HCT116 (cell line): ENCODE measurements around the gene FLNB. TPM values are rescaled to one million over a fixed set of nuclear protein-coding genes. Genes with fewer than 3 reads are reported as not detected.

Experiments
- ATAC-seq: fragments of 200-7000 bp; cut with Tn5 transposase; 2 replicates; pipeline ENCODE4 v1.9.1; 2020; ENCODE audit warnings: mild to moderate bottlenecking, moderate library complexity
- BruUV-seq: library from RNA; stranded (reverse); fragments of 400-500 nt; replicated peaks from 2 replicates; lab custom pipeline; 2021; lab: Mats Ljungman, UMichigan
- CTCF ChIA-PET: fragments of 300-600 bp; sonication (Branson Sonifier 250); formaldehyde crosslinking; loops from one replicate; lab custom pipeline; 2021; ENCODE audit warnings: antibody characterized with exemption; lab: Charles Lee
- POLR2A ChIA-PET: fragments of 300-600, 350-600 bp; sonication (Branson Sonifier 250); formaldehyde crosslinking; loops from one replicate; lab custom pipeline; 2021; ENCODE audit warnings: antibody characterized with exemption; lab: Charles Lee
- RAD21 ChIA-PET, 2 experiments: fragments of 300-600 bp; sonication (Branson Sonifier 250); formaldehyde crosslinking; loops; one replicate each; lab custom pipeline; 2023; ENCODE audit warnings: low total read pairs in 2 of 2; ENCODE audit not compliant: uncharacterized antibody in 2 of 2, unreplicated experiment in 2 of 2, low non-redundant PET in 1 of 2; lab: Charles Lee
- DNase-seq: peaks from one replicate; pipeline ENCODE4 v3.0.0-alpha.2; 2010; ENCODE audit warnings: low read depth, low spot score
- H2AFZ ChIP-seq: fragments of 200-600 bp; shearing (Covaris generic), sonication (generic); 2 replicates; pipeline ENCODE4 v1.6.1; 2017; ENCODE audit warnings: low read depth, mixed run types, mixed read lengths, antibody characterized with exemption, low read length; ENCODE audit not compliant: poor library complexity, severe bottlenecking
- H3K27ac ChIP-seq: 2 replicates; pipeline ENCODE4 v1.5.1; 2012; ENCODE audit warnings: low read depth, low read length
- H3K27me3 ChIP-seq: fragments of 200-600 bp; sonication (generic); 2 replicates; pipeline ENCODE4 v1.6.1; 2016; ENCODE audit warnings: mixed run types, low read length, mixed read lengths; ENCODE audit not compliant: insufficient read depth
- H3K36me3 ChIP-seq, 2 experiments: fragments of 200-500 bp in 1 of 2; fragments of 200-600 bp in 1 of 2; sonication (Bioruptor generic) in 1 of 2; sonication (generic) in 1 of 2; 2 replicates each; pipeline versions ENCODE4 v1.5.1 to v1.6.1; 2014 to 2016; ENCODE audit warnings: low read length in 2 of 2, inconsistent platforms in 1 of 2, mixed read lengths in 1 of 2, mixed run types in 1 of 2; ENCODE audit not compliant: insufficient read depth in 2 of 2, control insufficient read depth in 1 of 2
- H3K4me1 ChIP-seq, 2 experiments: fragments of 200-600 bp in 1 of 2; sonication (generic) in 1 of 2; 2 replicates each; pipeline versions ENCODE4 v1.5.1 to v1.6.1; 2012 to 2017; ENCODE audit warnings: low read length in 2 of 2, inconsistent platforms in 1 of 2, mild to moderate bottlenecking in 1 of 2, mixed read lengths in 1 of 2, mixed run types in 1 of 2, moderate library complexity in 1 of 2; ENCODE audit not compliant: insufficient read depth in 2 of 2, control insufficient read depth in 1 of 2
- H3K4me2 ChIP-seq: fragments of 200-600 bp; sonication (generic); 2 replicates; pipeline ENCODE4 v1.6.1; 2017; ENCODE audit warnings: mixed run types, low read length, mixed read lengths
- H3K4me3 ChIP-seq, 2 experiments: fragments of 200-600 bp in 1 of 2; sonication (generic) in 1 of 2; replicated peaks in 1 of 2; 2 replicates each; pipeline ENCODE4 v1.5.1; 2011 to 2016; ENCODE audit warnings: low read length in 2 of 2, control low read depth in 1 of 2, low read depth in 1 of 2, mild to moderate bottlenecking in 1 of 2, mixed read lengths in 1 of 2, mixed run types in 1 of 2
- H3K79me2 ChIP-seq: fragments of 200-600 bp; sonication (generic); 2 replicates; pipeline ENCODE4 v1.6.1; 2017; ENCODE audit warnings: mild to moderate bottlenecking, mixed run types, low read length, moderate library complexity, mixed read lengths; ENCODE audit not compliant: insufficient read depth
- H3K9ac ChIP-seq: fragments of 200-600 bp; sonication (generic); 2 replicates; pipeline ENCODE4 v1.6.1; 2016; ENCODE audit warnings: low read length, mixed read lengths
- H3K9me2 ChIP-seq: fragments of 200-600 bp; sonication (generic), shearing (Covaris generic); 2 replicates; pipeline ENCODE4 v1.6.1; 2017; ENCODE audit warnings: mixed run types, mild to moderate bottlenecking, moderate library complexity; ENCODE audit not compliant: insufficient read depth
- H3K9me3 ChIP-seq, 2 experiments: fragments of 200-500 bp in 1 of 2; fragments of 200-600 bp in 1 of 2; sonication (Bioruptor generic) in 1 of 2; sonication (generic) in 1 of 2; 2 replicates each; pipeline ENCODE4 v1.6.1; 2014 to 2017; ENCODE audit warnings: low read length in 2 of 2, mixed read lengths in 2 of 2, inconsistent platforms in 1 of 2, low read depth in 1 of 2, mild to moderate bottlenecking in 1 of 2, mixed run types in 1 of 2, moderate library complexity in 1 of 2; ENCODE audit not compliant: control insufficient read depth in 1 of 2, insufficient read depth in 1 of 2
- H4K20me1 ChIP-seq: fragments of 200-600 bp; sonication (generic), shearing (Covaris generic); 2 replicates; pipeline ENCODE4 v1.6.1; 2017; ENCODE audit warnings: mixed run types, mild to moderate bottlenecking, moderate library complexity; ENCODE audit not compliant: insufficient read depth
- CEBPB ChIP-seq: IDR thresholded peaks from 2 replicates; pipeline ENCODE4 v1.6.1; 2012; ENCODE audit warnings: low read depth
- EGR1 ChIP-seq: IDR thresholded peaks from 2 replicates; pipeline ENCODE4 v1.6.1; 2012; ENCODE audit warnings: low read depth
- FOSL1 ChIP-seq: IDR thresholded peaks from 2 replicates; pipeline ENCODE4 v1.6.1; 2012; ENCODE audit warnings: low read depth
- JUND ChIP-seq: IDR thresholded peaks from 2 replicates; pipeline ENCODE4 v1.6.1; 2012
- POLR2A ChIP-seq: IDR thresholded peaks from 2 replicates; pipeline ENCODE4 v1.7.0; 2011; ENCODE audit warnings: borderline replicate concordance; ENCODE audit not compliant: insufficient read depth, insufficient read length; ENCODE audit errors: extremely low read depth
- POLR2AphosphoS5 ChIP-seq: IDR thresholded peaks from 2 replicates; pipeline ENCODE4 v1.6.1; 2011; ENCODE audit warnings: mild to moderate bottlenecking, low read depth, low read length, moderate library complexity
- SP1 ChIP-seq: IDR thresholded peaks from 2 replicates; pipeline ENCODE4 v1.6.1; 2012; ENCODE audit warnings: low read depth
- SRF ChIP-seq: IDR thresholded peaks from 2 replicates; pipeline ENCODE4 v1.6.1; 2012; ENCODE audit warnings: low read depth
- YY1 ChIP-seq: IDR thresholded peaks from 2 replicates; pipeline ENCODE4 v1.6.1; 2011; ENCODE audit warnings: low read length, low read depth, moderate library complexity, mild to moderate bottlenecking; ENCODE audit not compliant: insufficient replicate concordance; ENCODE audit errors: extremely low read depth
- ZNF274 ChIP-seq: fragments of 200-500 bp; sonication (Bioruptor generic); IDR thresholded peaks from 2 replicates; pipeline ENCODE4 v1.6.1; 2014; ENCODE audit warnings: mild to moderate bottlenecking, low read depth, low read length, inconsistent platforms
- intact Hi-C: fragments of 100-400 bp; cut with micrococcal nuclease; formaldehyde crosslinking; loops from 2 replicates; pipeline ENCODE4 v1.10.0; 2022
- total RNA-seq: library from RNA; stranded (reverse); gene quantifications from one replicate; pipeline ENCODE4 v1.2.1, GENCODE V29; 2021; ENCODE audit not compliant: unreplicated experiment
- TF ChIP-seq, protein P1 (sequence below), 3 experiments: fragments of 200-600 bp in 1 of 3; sonication (generic) in 1 of 3; IDR thresholded peaks in 2 of 3; conservative IDR thresholded peaks in 1 of 3; 2 replicates each; pipeline ENCODE4 v1.5.1; 2012 to 2017; ENCODE audit warnings: low read depth in 2 of 3, low read length in 2 of 3, antibody characterized with exemption in 1 of 3, borderline replicate concordance in 1 of 3, control low read depth in 1 of 3, mild to moderate bottlenecking in 1 of 3, mixed read lengths in 1 of 3, mixed run types in 1 of 3, moderate library complexity in 1 of 3; ENCODE audit not compliant: insufficient read depth in 1 of 3
- TF ChIP-seq, protein P2 (sequence below): IDR thresholded peaks from 2 replicates; pipeline ENCODE4 v1.6.1; 2011; ENCODE audit warnings: mild to moderate bottlenecking, low read length, moderate library complexity; ENCODE audit not compliant: insufficient replicate concordance; ENCODE audit errors: extremely low read depth
- TF ChIP-seq, protein P3 (sequence below): IDR thresholded peaks from 2 replicates; pipeline ENCODE4 v1.6.1; 2012

Gene FLNB
- total RNA-seq, 1 experiment from 2014 or later = 116 TPM

DNA sequence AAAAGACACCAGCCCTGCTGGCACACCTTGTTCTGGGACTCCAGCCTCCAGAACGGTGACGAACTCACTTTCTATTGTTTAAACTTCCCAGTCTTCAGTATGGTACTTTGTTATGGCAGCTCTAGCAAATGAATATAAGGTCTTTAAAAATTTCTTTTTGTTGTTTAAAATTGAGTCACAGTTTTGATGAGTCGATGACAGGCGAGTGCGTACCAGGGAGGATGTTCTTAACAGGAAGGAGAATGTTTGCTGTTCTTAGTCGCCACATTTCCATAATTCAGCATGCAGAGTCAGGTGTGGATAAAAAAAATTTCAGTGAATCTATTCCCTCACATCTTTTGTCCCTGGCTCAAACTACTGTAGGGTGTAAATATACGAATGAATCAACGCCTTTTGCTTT is 190.1 kb downstream of the FLNB start:
- RAD21 ChIA-PET = no interaction called here
- DNase-seq = no peak
- ATAC-seq = no peak
- no peaks in the 10 kb centered on the region for H3K9me2 ChIP-seq
- intact Hi-C loops = no loop called here
- H2AFZ ChIP-seq = no peak overlapping the region
- H3K36me3 ChIP-seq = no peaks in the 10 kb centered on the region
- BruUV-seq = no TSS peak
- H3K9me3 ChIP-seq = no peaks in the 10 kb centered on the region
- no peak overlapping the region for H3K4me3 ChIP-seq
- POLR2A ChIA-PET = no interaction called here
- no peaks in the 10 kb centered on the region for H4K20me1 ChIP-seq
- H3K27ac ChIP-seq = no peak overlapping the region
- H3K79me2 ChIP-seq = no peaks in the 10 kb centered on the region
- TF ChIP-seq ZNF274 (no peak), JUND (no peak), SP1 (no peak), FOSL1 (no peak), POLR2A (no peak), POLR2AphosphoS5 (no peak)
- TF ChIP-seq, protein P1, sequence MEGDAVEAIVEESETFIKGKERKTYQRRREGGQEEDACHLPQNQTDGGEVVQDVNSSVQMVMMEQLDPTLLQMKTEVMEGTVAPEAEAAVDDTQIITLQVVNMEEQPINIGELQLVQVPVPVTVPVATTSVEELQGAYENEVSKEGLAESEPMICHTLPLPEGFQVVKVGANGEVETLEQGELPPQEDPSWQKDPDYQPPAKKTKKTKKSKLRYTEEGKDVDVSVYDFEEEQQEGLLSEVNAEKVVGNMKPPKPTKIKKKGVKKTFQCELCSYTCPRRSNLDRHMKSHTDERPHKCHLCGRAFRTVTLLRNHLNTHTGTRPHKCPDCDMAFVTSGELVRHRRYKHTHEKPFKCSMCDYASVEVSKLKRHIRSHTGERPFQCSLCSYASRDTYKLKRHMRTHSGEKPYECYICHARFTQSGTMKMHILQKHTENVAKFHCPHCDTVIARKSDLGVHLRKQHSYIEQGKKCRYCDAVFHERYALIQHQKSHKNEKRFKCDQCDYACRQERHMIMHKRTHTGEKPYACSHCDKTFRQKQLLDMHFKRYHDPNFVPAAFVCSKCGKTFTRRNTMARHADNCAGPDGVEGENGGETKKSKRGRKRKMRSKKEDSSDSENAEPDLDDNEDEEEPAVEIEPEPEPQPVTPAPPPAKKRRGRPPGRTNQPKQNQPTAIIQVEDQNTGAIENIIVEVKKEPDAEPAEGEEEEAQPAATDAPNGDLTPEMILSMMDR (IDR thresholded peaks at IDR 0.05 in 2 of 3, conservative IDR thresholded peaks at IDR 0.05 in 1 of 3; ENCODE audit: borderline replicate concordance in 1 of 3, insufficient read depth in 1 of 3, low read depth in 2 of 3, low read length in 2 of 3) = no peak
- TF ChIP-seq, all 23 proteins: peak for 0
- Histone ChIP-seq H3K9ac (no peak overlapping the region), H3K4me2 (no peak overlapping the region), H3K27me3 (no peaks in the 10 kb centered on the region), H3K4me1 (no peaks in the 10 kb centered on the region)
- CTCF ChIA-PET = no interaction called here

DNA sequence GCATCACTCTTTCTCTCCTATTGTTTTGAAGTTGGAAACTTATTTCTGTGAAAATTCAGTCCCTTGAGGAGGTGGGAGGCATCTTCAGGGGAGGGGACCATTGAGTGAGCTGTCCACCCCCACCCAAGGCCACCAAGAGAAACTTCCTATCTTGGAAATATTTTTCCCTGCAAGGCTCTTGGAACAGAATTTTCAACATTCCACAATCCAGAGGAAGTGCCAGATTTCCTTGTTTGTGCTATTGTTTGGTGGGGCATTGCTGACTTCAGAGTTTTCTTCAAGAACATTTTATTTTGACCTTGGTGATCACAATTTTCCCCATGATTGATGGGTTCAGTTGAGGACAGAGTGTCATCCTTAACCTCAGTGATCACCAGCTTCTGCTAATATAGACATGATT is 190.6 kb downstream of the FLNB start:
- Histone ChIP-seq H3K4me2 (no peak overlapping the region), H3K9me3 (no peaks in the 10 kb centered on the region), H3K36me3 (no peaks in the 10 kb centered on the region), H4K20me1 (no peaks in the 10 kb centered on the region), H3K4me3 (no peak overlapping the region), H3K79me2 (no peaks in the 10 kb centered on the region), H3K27me3 (no peaks in the 10 kb centered on the region), H3K27ac (no peak overlapping the region), H3K9ac (no peak overlapping the region), H3K9me2 (no peaks in the 10 kb centered on the region), H3K4me1 (no peaks in the 10 kb centered on the region), H2AFZ (no peak overlapping the region)
- DNase-seq (no peak), ATAC-seq (no peak)
- ChIA-PET POLR2A (no interaction called here), RAD21 (no interaction called here), CTCF (no interaction called here)
- intact Hi-C loops = no loop called here
- no TSS peak for BruUV-seq
- TF ChIP-seq SRF = no peak
- TF ChIP-seq, protein P2, sequence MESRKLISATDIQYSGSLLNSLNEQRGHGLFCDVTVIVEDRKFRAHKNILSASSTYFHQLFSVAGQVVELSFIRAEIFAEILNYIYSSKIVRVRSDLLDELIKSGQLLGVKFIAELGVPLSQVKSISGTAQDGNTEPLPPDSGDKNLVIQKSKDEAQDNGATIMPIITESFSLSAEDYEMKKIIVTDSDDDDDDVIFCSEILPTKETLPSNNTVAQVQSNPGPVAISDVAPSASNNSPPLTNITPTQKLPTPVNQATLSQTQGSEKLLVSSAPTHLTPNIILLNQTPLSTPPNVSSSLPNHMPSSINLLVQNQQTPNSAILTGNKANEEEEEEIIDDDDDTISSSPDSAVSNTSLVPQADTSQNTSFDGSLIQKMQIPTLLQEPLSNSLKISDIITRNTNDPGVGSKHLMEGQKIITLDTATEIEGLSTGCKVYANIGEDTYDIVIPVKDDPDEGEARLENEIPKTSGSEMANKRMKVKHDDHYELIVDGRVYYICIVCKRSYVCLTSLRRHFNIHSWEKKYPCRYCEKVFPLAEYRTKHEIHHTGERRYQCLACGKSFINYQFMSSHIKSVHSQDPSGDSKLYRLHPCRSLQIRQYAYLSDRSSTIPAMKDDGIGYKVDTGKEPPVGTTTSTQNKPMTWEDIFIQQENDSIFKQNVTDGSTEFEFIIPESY = no peak
- no peak for TF ChIP-seq SP1
- TF ChIP-seq ZNF274 = no peak
- no peak for TF ChIP-seq EGR1
- no peak for TF ChIP-seq YY1
- no peak for TF ChIP-seq CEBPB
- TF ChIP-seq, protein P3, sequence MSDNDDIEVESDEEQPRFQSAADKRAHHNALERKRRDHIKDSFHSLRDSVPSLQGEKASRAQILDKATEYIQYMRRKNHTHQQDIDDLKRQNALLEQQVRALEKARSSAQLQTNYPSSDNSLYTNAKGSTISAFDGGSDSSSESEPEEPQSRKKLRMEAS = no peak
- TF ChIP-seq, all 23 proteins: peak for 0
